ENCODE measurements around the gene AGAP1. TPM values are rescaled to one million over a fixed set of nuclear protein-coding genes. Genes with fewer than 3 reads are reported as not detected.

Gene AGAP1
- total RNA-seq, 1 experiment from 2014 or later, result 25.8 TPM

DNA sequence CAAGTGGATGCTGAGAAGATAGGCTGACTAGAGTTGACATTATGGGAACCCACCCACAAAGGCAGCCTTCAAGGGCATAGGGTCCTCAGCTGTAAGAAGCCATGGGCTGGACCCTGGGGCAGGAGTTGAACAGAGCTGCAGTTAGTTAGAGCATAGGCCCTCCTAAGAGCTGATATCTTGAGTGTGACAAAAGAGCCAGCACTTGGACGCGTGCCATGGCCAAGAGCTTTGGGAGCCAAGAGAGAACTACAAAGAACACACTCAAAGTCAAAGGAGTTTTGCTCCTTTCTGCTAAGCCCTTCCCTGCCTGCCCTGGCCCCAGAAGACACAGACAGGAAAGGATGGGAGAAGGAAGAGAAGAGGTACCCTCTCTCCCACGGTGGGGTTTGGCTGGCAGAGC is 29.9 kb upstream of the AGAP1 start:
- Histone ChIP-seq H3K4me1 (ENCODE audit: insufficient read depth, low read length) (no peaks in the 10 kb centered on the region), H3K79me1 (ENCODE audit: insufficient read depth, low read depth, low read length, poor library complexity, severe bottlenecking) (no peaks in the 10 kb centered on the region), H3K23ac (ENCODE audit: insufficient read length, low read depth, low read length) (no peak overlapping the region), H2BK20ac (ENCODE audit: low read depth, low read length, poor library complexity, severe bottlenecking) (no peak overlapping the region), H2BK15ac (ENCODE audit: low read depth, low read length) (no peak overlapping the region), H4K91ac (ENCODE audit: insufficient read length, low read depth, low read length) (no peak overlapping the region), H2BK5ac (ENCODE audit: insufficient read length, low read length) (no peak overlapping the region), H3T11ph (ENCODE audit: low read length) (no peak overlapping the region), H3K9ac (ENCODE audit: extremely low read depth, insufficient read length, low read length) (no peak overlapping the region), H2BK12ac (ENCODE audit: insufficient read length, low read depth, low read length) (no peak overlapping the region), H3K27ac (ENCODE audit: insufficient read length, low read depth, low read length) (no peak overlapping the region), H3K23me2 (ENCODE audit: insufficient read length, low read depth, low read length, poor library complexity, severe bottlenecking) (peaks cover 3% of the 10 kb centered on the region), H3K18ac (ENCODE audit: insufficient read length, low read depth, low read length) (no peak overlapping the region), H2AK5ac (ENCODE audit: insufficient read length, low read length) (no peak overlapping the region), H3K4ac (ENCODE audit: low read depth, low read length) (no peak overlapping the region), H4K20me1 (ENCODE audit: control insufficient read depth, insufficient read depth, insufficient read length) (no peaks in the 10 kb centered on the region), H4K5ac (ENCODE audit: insufficient read length, low read depth, low read length) (no peak overlapping the region), H3K4me2 (ENCODE audit: insufficient read depth, insufficient read length, low read length) (no peak overlapping the region), H3K14ac (ENCODE audit: insufficient read depth, low read length) (no peak overlapping the region; the same call in 1 of the 2 replicates), H3K27me3 (ENCODE audit: insufficient read depth, low read length) (no peaks in the 10 kb centered on the region), H2AFZ (ENCODE audit: low read length) (no peak overlapping the region), H3K79me2 (ENCODE audit: insufficient read depth, low read length) (no peaks in the 10 kb centered on the region), H3K56ac (ENCODE audit: insufficient read length, low read depth, low read length) (no peak overlapping the region), H3K9me3 (ENCODE audit: control insufficient read depth, low read depth, low read length) (no peaks in the 10 kb centered on the region), H2BK120ac (ENCODE audit: low read depth, low read length, poor library complexity, severe bottlenecking) (no peak overlapping the region), H4K8ac (replicated peaks; ENCODE audit: insufficient read length, low read depth, low read length) (no peak overlapping the region)
- TF ChIP-seq, protein P1, sequence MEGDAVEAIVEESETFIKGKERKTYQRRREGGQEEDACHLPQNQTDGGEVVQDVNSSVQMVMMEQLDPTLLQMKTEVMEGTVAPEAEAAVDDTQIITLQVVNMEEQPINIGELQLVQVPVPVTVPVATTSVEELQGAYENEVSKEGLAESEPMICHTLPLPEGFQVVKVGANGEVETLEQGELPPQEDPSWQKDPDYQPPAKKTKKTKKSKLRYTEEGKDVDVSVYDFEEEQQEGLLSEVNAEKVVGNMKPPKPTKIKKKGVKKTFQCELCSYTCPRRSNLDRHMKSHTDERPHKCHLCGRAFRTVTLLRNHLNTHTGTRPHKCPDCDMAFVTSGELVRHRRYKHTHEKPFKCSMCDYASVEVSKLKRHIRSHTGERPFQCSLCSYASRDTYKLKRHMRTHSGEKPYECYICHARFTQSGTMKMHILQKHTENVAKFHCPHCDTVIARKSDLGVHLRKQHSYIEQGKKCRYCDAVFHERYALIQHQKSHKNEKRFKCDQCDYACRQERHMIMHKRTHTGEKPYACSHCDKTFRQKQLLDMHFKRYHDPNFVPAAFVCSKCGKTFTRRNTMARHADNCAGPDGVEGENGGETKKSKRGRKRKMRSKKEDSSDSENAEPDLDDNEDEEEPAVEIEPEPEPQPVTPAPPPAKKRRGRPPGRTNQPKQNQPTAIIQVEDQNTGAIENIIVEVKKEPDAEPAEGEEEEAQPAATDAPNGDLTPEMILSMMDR (conservative IDR thresholded peaks at IDR 0.05), result no peak
- Mint-ChIP-seq H3K9me3 (no peaks in the 10 kb centered on the region), H3K27me3 (ENCODE audit: low read depth) (peaks cover 13% of the 10 kb centered on the region), H3K27ac (no peak overlapping the region), H3K4me1 (peaks cover 4 to 6% of the 10 kb centered on the region in 2 experiments), H3K36me3 (ENCODE audit: insufficient read depth in 1 of 3, low read depth in 3 of 3) (no peaks in the 10 kb centered on the region), H3K4me3 (no peak overlapping the region)
- WGBS (ENCODE audit: extremely low coverage, insufficient read length, low lambda C conversion rate), result no CpG with 5 or more reads among the region's 3 CpGs
- no peak for DNase-seq

Data from H9 (cell line).